NCI-H2227 (cell line): ENCODE measurements around the gene DLX1.
"Not testable (repeated sequence)": the region's sequence is repeated elsewhere in the genome, so short reads cannot be mapped to it uniquely, and the experiment has no call there.

Experiments used
- DNase-seq: peaks from one replicate; lab custom pipeline; 2025; ENCODE audit not compliant: unreplicated experiment; lab: John Stamatoyannopoulos, UW

The DLX1 gene

GRCh38 chr2:172063446-172063845 is 21.9 kb upstream of the DLX1 start:
- DNase-seq, result no peak

DNA sequence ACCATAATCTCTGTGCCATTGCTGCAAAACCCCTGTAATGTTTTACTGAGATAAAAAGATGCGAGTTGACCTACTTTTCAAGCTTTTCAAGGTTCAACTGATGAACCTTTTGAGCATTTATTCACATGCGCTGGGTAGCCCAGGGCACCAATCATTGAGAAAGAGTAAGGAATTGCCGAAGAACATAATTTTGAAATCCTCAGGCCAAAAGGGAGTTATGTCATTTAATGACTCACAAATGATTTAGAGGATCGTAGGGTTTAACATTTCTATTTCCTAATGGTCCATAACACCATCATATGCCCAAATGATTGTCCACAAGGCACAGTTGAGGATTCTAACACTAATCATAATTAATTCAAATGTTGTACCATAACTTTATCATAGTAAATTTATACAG is 20.2 kb upstream of the DLX1 start:
- no peak for DNase-seq

- DNase-seq, result peak; percentile 98
Measured at GRCh38 chr2:172066394-172066886, 18.9 kb upstream of the DLX1 start.

DNA sequence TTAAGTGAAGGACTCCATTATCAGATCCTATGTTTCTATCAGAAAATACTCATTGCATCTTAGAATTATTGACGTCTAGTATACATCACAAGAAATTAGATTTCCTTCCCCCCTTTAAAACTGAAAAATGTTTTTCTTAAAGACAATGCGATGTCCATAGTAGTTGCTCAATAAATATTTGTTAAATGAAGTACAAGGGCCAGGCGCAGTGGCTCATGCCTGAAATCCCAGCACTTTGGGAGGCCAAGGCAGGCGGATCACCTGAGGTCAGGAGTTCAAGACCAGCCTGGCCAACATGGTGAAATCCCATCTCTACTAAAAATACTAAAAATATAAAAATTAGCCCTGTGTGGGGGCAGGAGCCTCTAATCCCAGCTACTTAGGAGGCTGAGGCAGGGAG is 17.4 kb upstream of the DLX1 start:
- not testable (repeated sequence) for DNase-seq

DNA sequence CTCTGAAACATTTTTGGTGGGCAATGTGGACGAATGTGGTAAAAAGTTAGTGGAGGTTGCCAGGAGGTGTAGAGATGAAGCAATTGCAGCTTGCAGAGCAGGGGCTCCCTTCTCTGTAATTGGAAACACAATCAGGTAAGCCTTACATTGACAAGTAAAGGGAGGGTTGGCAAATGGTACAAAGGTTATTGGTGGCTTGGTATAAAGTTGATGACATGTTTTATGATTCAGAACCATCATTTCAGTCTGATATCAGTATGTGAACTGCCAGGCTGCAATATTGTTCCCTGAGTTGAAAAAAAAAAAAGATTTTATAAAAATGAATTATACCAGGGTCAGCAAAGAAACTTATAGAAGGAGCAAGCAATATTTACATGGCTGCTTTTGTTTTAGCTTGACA is 14.4 kb upstream of the DLX1 start:
- no peak for DNase-seq

- peak; percentile 92 for DNase-seq
Measured at GRCh38 chr2:172072303-172072702, 13.0 kb upstream of the DLX1 start.

GRCh38 chr2:172072706-172073105 is 12.6 kb upstream of the DLX1 start:
- peak; percentile 100 for DNase-seq

DNA sequence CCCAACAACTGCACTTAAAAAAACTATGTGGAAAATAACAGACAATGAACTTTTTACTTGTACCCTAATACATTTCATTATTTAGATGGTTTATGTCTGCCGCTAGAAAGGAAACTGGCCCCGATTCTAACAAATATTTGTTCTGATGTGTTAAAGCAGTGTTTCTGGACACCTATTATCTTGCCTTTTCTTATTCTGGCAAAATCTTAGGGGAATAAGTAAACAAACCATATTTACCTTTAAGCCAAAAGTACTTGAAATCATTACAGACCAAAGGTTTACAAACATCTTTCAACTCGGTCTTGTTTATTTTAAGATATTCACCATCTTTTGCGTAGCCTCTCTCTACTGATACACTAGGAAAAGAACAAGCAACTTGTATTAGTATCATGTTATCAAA is 11.8 kb upstream of the DLX1 start:
- no peak for DNase-seq

DNA sequence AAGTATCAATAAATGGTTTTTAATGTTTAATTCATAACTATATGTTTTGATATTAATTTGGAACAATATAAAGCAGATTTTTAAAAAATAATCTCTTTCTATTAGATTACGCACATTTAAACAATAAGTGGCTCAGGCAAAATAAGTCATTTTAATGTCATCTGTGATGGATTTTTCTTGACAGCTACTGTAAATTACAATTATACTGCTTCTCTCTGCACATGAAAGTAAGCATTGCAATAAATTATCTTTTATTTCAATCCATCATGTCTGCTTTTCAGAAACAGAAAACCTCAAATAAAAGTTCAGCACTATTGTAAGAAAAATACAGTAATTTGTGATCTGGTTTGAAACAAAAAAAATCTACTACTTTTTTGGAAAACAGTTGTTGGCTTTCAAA is 11.1 kb upstream of the DLX1 start:
- no peak for DNase-seq

DNA sequence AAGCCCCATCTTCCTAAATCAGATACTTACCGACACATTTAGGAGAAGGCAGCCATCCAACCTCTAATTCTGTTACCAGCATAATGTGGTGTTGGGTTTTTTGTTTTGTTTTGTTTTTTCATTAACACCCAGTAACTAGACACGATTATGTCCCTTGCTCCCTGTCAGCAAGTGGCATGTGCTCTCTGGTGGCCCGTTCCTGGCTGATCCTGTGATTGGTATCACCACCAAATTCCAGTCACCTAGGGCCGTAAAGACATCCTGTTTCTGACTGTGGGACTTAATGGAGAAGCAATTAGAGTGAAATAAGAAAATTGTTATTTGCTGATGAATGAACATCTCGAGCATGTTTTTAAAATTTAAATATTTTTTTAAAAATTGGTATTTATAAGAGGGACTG is 5.9 kb upstream of the DLX1 start:
- no peak for DNase-seq

DNA sequence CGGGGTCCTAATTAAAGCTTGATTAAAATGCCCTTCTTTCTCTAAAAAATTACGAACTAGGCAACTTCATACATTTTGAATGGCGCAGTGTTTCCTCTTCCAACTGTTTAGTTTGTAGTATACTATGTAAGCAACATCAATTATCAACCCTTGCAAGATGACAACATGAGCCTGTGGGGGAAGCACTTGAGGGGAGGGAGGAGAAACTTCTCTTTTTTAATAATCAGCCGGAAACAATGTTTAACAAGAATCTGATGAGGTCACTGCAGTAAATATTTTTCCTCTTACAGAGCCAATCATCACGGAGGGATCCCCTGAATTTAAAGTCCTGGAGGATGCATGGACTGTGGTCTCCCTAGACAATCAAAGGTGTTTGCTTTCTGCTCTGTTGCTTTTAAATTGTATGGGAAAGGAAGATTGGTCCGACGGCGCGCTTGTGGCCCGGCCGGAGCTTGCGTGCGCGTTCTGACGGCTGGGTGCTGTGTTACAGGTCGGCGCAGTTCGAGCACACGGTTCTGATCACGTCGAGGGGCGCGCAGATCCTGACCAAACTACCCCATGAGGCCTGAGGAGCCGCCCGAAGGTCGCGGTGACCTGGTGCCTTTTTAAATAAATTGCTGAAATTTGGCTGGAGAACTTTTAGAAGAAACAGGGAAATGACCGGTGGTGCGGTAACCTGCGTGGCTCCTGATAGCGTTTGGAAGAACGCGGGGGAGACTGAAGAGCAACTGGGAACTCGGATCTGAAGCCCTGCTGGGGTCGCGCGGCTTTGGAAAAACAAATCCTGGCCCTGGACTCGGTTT is 5.3 kb upstream of the DLX1 start:
- DNase-seq, result no peak

DNA sequence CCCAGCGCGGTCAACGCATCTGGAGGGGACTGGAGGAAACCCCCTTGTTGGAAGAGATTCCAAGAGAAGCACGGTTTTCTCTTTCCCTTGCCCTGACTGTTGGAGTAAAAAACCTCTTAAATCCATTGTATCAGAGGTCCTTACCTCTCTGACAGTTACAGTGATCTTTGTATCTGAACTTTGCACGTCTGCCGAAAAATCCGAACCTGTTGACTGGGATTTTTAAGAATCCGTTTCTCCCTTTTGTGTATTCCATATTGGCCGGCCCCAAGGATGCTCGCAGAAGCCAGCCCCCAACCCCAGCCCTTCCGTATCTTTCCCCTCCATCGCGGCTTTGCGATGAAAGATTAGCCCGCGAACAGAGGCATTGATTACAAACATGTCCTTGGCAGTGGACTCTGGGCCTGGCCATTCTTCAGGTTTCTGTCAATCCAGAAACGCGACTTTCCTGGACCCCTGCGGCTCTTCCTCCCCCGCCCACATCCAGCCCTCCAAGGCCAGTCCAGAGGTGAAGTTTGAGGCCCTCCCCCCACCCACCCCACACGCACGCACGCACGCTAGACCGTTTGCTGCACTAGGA is 4.6 kb upstream of the DLX1 start:
- DNase-seq, result no peak

DNA sequence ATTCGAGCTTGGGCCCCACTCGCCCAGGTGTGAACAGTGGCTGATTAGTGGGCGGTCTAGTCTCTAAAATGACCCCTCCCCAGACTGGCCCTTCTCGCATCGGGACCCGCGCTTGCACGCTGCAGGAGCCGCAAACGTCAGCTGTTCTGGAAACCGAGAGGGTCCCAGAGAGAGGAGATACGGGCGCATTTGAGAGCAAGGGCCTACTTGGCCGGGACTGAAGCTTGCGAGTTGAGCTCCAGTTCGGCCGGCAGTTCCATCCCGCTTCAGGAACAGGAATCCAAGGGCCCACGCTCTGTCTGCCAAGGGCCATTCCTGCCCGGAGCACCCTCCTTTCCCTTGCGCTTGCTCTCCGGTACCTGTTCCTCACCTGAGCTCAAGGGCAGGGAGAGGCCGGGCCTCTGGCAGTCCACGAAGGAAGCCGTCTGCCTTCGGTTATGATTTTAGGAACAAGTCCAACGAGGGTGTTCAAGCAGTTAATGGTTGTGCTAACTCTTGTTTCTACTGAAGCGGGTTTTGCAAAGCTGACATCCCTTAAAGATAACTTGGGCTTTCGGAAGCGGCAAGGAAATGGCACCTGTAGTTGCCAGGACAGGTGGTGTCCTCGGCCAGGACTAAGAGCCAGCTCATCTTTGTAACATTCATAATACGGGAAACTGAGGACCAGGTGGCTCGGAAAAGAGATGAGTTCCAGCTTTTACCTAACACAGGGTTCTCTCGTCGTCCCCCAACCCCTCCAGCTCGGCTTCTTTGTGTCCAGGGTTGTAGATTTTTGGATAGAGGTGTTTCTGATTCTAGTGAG is 3.9 kb upstream of the DLX1 start:
- DNase-seq, result no peak

DNA sequence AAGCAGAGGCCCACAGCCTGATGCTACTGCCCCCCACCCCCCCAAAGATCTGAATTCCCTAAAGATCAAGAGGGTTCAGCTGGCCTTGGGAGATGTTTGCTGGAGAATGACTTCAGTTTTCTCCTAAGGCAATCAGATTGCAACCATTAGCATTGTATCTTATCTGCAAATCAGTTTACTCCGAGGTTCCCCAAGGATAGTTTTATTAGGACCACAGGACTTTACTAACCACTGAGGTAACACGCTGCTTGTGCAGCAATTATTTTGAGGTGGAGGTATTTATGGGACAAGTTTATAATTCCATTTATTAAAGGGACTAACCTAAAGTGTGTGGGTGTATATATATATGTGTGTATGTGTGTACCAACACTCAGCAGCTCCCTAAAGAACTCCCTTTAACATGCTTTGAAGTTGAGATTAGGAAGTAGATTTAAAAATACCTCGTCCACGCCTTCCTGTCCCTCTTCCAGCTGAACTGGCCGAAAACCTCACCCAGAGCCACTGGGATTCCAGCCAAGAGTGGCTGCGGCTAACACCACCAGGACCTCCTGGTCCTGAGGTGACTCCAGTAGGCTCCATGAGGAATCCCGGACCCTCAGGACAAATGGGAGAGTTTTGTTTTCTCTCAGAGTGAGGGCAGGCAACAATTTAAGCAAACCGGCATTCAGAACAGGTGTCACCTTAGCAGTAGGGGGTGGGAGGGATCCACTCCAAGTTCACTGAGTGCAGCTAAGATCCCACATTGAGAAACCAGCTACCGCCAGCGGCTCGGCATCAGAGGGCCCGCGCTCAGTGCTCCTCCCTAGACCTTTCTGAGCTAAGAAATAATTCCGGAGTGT is 3.0 kb upstream of the DLX1 start:
- DNase-seq, result no peak

GRCh38 chr2:172082944-172083627 is 2.2 kb upstream of the DLX1 start:
- DNase-seq, result no peak

DNA sequence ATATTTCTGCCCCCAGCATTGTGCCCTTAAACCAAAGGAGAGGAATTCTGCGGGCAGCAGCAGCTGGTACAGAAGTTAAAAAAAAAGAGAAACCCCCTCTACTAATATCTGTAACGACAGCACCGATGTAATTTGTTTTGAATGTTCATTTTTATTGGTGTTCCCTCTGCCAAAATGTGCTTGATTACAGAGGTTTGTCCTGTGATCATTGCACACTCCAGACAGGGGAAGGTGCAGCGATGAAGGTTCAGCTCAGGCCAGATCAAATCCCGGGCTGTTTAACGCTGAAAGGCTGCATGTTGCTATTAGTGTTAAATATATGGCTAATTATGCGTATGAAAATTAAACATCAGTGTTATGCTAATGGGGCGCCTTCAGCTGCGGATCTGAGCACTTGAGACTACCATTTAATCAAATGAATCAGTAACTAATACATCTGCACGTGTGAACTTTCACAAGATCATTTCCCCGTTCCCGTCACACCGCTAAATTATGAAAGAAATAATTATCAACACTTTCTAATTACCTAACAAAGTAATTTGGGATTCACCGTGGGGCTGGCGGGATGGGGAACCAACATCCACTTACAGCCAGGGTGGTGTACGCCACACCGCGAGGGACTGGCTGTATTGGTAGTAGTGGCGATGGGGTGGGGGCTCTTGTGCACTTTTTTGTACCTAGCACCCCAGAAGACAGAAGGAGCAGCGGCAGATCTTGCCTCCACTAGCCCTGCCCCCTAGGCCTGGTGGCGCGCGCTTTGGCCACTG is 1.5 kb upstream of the DLX1 start:
- no peak for DNase-seq

DNA sequence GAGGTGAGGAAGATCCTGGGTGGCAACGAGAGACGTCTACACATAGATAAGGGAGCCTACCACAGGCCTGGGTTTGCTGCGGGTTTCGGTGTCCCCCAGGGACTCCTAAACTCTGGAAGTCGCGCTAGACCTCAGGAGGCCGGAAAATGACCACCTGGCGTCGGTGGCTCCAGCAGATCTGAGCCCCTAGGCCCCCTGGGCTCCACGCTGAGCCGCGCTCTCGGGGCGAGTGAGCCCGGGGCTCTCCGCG is 987 bp upstream of the DLX1 start:
- DNase-seq, result peak; percentile 89

DNA sequence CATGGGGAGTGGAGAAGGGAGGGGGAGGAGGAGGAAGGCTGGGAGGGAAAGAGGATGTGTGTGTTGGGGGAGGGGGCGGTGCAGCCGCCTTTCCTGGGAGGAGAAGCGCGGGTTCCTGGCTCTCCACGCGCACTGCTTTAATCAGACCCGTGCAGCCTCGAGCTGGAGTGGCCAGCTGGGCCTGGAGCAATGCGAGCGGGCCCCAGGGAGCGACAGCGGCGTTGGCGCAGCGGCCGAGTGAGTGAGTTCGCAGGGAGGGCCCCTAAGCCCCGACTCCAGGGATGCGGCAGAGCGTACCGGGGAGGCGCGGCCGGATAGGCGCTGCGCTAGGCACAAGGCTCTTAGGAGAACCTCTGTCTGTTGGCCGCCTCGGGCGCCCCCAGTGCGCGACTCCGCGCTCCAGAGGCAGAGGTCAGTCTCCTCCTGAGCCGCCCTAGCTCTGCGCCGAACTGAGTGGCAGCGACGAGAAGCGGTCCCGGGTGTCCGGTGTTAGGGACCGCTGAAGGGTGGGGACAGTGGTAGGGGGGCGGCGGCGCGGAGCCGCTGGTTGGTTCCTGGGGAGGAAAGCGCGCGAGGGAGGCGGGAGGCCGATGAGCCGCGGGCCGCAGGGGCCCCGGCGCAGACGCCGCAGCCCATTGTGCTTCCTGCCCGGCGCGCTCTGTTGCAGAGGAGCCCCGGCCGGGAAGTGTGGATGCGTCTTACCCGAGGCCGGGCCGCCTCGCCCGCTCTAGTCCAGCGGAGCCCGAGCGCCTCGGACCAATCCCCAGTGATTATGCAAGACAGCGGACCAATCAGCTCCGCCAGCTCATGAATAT is 455 bp upstream of the DLX1 start:
- DNase-seq, result peak; percentile 99
